Adipocyte (in vitro differentiated cells): Measurements from ENCODE around the gene RECQL5.
"Not testable (repeated sequence)": the region's sequence is repeated elsewhere in the genome, so short reads cannot be mapped to it uniquely, and the experiment has no call there.

Experiments used
- DNase-seq: peaks from one replicate; pipeline ENCODE4 v3.0.0-alpha.2; 2015; ENCODE audit warnings: low read depth
- H3K27me3 ChIP-seq: replicated peaks from 2 replicates; pipeline ENCODE4 v1.7.0; 2013; ENCODE audit warnings: mild to moderate bottlenecking, low read length, moderate library complexity; ENCODE audit not compliant: control insufficient read depth, insufficient read depth
- H3K36me3 ChIP-seq: 2 replicates; pipeline ENCODE4 v1.7.0; 2013; ENCODE audit warnings: low read length, mild to moderate bottlenecking, moderate library complexity; ENCODE audit not compliant: control insufficient read depth, insufficient read depth, severe bottlenecking
- H3K4me1 ChIP-seq: 2 replicates; pipeline ENCODE4 v1.7.0; 2013; ENCODE audit warnings: mild to moderate bottlenecking, low read length, moderate library complexity; ENCODE audit not compliant: control insufficient read depth, insufficient read depth
- H3K4me3 ChIP-seq: 2 replicates; pipeline ENCODE4 v1.7.0; 2013; ENCODE audit warnings: mild to moderate bottlenecking, low read length, moderate library complexity
- H3K9ac ChIP-seq: 2 replicates; pipeline ENCODE4 v1.7.0; 2013; ENCODE audit warnings: mild to moderate bottlenecking, low read length, moderate library complexity
- H3K9me3 ChIP-seq: 2 replicates; pipeline ENCODE4 v1.7.0; 2013; ENCODE audit warnings: mild to moderate bottlenecking, low read length, moderate library complexity; ENCODE audit not compliant: control insufficient read depth

The RECQL5 gene

GRCh38 chr17:75588596-75589011, 78.3 kb downstream of the RECQL5 start:
- peak overlapping the region; percentile 52 for H3K4me3 ChIP-seq
- peaks cover 8% of the 10 kb centered on the region for H3K27me3 ChIP-seq
- peak overlapping the region; percentile 42 for H3K9ac ChIP-seq
- DNase-seq = no peak
- no peaks in the 10 kb centered on the region for H3K36me3 ChIP-seq
- H3K9me3 ChIP-seq = peaks cover 7% of the 10 kb centered on the region
- H3K4me1 ChIP-seq = no peaks in the 10 kb centered on the region

DNA sequence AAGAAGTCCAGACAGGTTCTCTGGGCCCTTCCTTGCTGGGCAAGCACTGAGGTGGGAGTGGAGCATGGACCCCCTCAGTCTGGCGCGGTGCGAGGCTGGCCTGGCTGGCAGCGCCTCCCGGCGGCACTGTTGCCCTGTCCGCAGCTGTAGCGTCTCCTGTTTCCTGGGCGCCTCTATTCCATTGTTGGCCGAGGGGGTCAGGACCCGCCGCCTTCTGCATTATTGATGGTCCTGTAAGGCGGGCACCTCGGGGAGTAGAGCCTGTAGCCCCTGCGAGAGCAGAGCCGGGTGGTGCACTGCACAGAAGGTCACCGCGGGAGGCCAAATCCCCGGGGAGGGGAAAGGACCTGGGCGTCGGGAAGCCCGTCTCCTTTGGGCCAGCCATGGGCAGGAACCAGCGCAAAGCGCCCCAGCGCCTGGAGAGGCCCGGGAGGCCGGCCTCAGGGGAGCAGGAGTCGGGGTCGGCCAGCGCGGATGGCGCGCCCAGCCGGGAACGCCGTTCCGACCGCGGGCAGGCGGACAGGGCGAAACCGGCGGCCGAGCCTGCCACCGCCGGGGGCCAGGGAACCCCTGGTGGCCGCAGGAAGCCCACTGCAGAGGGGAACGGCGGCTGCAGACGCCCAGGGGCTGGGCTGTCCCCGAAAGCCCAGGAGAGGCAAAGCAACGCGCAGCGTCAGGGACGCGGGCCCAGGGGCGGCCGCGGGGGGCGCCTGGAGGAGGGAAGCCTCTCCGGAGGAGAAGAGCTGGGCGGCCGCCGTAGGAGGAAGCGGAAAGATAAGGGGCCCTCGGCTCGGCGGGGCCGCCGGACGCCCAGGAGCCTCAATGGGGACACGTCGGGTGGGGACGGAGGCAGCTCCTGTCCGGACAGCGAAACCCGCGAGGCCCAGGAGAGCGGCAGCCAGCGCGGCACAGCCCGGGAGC, 79.0 kb downstream of the RECQL5 start, which contains the start of gene MYO15B:
TSS of gene MYO15B (plus strand) at position 126 of the 921 bp plus-strand sequence. CDS start at position 384, 258 bp downstream.
- Histone ChIP-seq H3K4me3 (peak within 1 kb of the TSS; percentile 52), H3K27me3 (peaks cover 8% of the 10 kb centered on the region), H3K9me3 (peaks cover 7% of the 10 kb centered on the region), H3K9ac (peak within 1 kb of the TSS; percentile 42), H3K4me1 (no peaks in the 10 kb centered on the region), H3K36me3 (no peaks in the 10 kb centered on the region)
- DNase-seq = no peak

DNA sequence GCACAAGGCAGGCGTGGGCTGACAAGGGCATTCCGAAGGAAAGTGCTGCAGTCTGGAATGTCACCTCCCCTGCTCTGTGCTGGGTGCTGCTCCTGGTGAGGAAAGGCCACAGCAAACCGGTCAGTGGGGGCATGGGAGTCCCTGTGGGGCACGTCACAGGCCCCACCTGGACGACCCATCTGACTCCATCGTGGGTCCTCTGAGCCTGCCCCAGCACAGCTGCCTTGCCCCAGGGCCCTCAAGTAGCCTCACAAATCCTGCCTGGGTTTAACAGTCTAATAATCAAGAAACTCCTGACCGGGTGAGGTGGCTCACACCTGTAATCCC, 82.1 kb downstream of the RECQL5 start:
- Histone ChIP-seq H3K27me3 (peaks cover 14% of the 10 kb centered on the region), H3K9me3 (peaks cover 7% of the 10 kb centered on the region), H3K4me1 (no peaks in the 10 kb centered on the region), H3K9ac (no peak overlapping the region), H3K36me3 (no peaks in the 10 kb centered on the region), H3K4me3 (no peak overlapping the region)
- DNase-seq = no peak

DNA sequence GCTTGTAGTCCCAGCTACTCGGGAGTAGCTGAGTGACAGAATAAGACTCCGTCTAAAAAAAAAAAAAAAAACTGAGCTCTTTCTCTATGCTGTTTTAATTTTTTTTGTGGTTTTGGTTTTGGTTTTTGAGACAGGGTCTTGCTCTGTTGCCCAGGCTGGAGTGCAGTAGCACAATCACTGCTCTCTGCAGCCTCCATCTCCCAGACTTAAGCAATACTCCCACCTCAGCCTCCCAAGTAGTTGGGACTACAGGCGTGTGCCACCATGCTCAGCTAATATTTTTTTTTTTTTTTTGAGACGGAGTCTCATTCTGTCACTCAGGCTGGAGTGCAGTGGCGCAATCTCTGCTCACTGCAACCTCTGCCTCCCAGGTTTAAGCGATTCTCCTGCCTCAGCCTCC, 83.8 kb downstream of the RECQL5 start:
- H3K4me3 ChIP-seq, DNase-seq, H3K9ac ChIP-seq, H3K9me3 ChIP-seq, H3K36me3 ChIP-seq, H3K4me1 ChIP-seq: not testable (repeated sequence)
- H3K27me3 ChIP-seq = peaks cover 23% of the 10 kb centered on the region

DNA sequence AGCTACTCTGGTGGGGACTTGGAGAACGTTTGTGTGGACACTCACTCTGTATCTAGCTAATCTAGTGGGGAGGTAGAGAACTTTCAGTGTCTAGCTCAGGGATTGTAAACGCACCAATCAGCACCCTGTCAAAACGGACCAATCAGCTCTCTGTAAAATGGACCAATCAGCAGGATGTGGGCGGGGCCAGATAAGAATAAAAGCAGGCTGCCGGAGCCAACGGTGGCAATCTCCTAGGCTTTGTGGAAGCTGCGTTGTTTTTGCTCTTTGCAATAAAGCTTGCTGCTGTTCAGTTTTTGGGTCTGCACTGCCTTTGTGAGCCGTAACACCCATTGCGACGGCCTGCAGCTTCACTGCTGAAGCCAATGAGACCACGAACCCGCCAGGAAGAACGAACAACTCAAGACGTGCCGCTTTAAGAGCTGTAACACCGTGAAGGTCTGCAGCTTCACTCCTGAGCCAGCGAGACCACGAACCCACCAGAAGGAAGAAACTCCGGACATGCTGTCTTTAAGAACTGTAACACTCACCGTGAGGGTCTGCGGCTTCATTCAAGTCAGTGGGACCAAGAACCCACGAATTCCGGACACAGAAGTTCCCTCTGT, 85.7 kb downstream of the RECQL5 start:
- H3K9ac ChIP-seq, H3K4me3 ChIP-seq, H3K9me3 ChIP-seq, DNase-seq, H3K4me1 ChIP-seq, H3K36me3 ChIP-seq: not testable (repeated sequence)
- H3K27me3 ChIP-seq = peaks cover 15% of the 10 kb centered on the region
